Breast epithelium (tissue), 3 donors: ENCODE results near the gene NAP1L1.

Experiments
- POLR2A ChIP-seq: fragments of 450-650 bp; IDR thresholded peaks from one replicate; pipeline ENCODE4 v1.6.1; 2016; ENCODE audit warnings: antibody characterized with exemption, mild to moderate bottlenecking, moderate library complexity
- POLR2AphosphoS5 ChIP-seq, 3 donors: sonication (generic); formaldehyde crosslinking; IDR thresholded peaks; one replicate each; pipeline ENCODE4 v1.6.1; 2017; ENCODE audit warnings: antibody characterized with exemption in 3 of 3
- TF ChIP-seq, protein P1 (sequence below), 3 donors: fragments of 450-650 bp; IDR thresholded peaks; one replicate each; pipeline ENCODE4 v1.5.1; 2016 to 2017; ENCODE audit warnings: antibody characterized with exemption in 3 of 3, mild to moderate bottlenecking in 3 of 3, moderate library complexity in 3 of 3

DNA sequence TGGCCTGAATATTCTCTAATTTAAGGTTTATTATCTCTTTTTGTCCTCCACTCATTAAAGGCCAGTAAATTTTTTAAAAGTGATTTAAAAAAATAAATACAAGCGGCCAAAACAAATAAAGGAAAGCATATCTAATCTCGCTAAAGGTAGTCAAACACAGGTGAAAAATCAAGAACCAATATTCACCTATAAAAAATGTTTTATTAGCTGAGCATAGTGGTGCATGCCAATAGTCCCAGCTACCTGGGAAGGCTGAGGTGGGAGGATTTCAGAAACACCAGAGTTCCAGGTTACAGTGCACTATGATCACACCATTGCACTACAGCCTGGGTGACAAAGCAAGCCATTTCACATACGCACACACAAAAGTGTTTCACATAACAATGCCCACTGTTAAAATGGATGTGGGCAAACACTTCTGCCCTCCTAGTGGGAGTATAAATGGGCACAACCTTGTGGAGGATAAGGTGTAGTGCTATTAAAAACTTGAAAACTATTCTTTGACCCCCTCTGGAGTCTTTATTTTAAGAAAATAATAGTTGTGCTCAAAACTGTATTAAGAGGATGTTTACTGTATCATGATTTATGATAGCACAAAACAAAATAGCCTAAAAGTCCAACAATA, 32.7 kb upstream of the NAP1L1 start:
- TF ChIP-seq, protein P1, sequence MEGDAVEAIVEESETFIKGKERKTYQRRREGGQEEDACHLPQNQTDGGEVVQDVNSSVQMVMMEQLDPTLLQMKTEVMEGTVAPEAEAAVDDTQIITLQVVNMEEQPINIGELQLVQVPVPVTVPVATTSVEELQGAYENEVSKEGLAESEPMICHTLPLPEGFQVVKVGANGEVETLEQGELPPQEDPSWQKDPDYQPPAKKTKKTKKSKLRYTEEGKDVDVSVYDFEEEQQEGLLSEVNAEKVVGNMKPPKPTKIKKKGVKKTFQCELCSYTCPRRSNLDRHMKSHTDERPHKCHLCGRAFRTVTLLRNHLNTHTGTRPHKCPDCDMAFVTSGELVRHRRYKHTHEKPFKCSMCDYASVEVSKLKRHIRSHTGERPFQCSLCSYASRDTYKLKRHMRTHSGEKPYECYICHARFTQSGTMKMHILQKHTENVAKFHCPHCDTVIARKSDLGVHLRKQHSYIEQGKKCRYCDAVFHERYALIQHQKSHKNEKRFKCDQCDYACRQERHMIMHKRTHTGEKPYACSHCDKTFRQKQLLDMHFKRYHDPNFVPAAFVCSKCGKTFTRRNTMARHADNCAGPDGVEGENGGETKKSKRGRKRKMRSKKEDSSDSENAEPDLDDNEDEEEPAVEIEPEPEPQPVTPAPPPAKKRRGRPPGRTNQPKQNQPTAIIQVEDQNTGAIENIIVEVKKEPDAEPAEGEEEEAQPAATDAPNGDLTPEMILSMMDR (IDR thresholded peaks at IDR 0.05) = no peak
- TF ChIP-seq POLR2A (no peak), POLR2AphosphoS5 (IDR thresholded peaks at IDR 0.05) (no peak)
